HCT116 (cell line): ENCODE results near the gene GLS2. TPM values are rescaled to one million over a fixed set of nuclear protein-coding genes. Genes with fewer than 3 reads are reported as not detected.

ENCODE experiments used
- ATAC-seq: fragments of 200-7000 bp; cut with Tn5 transposase; 2 replicates; pipeline ENCODE4 v1.9.1; 2020; ENCODE audit warnings: mild to moderate bottlenecking, moderate library complexity
- BruUV-seq: library from RNA; stranded (reverse); fragments of 400-500 nt; replicated peaks from 2 replicates; lab custom pipeline; 2021; lab: Mats Ljungman, UMichigan
- CTCF ChIA-PET: fragments of 300-600 bp; sonication (Branson Sonifier 250); formaldehyde crosslinking; loops from one replicate; lab custom pipeline; 2021; ENCODE audit warnings: antibody characterized with exemption; lab: Charles Lee
- POLR2A ChIA-PET: fragments of 300-600, 350-600 bp; sonication (Branson Sonifier 250); formaldehyde crosslinking; loops from one replicate; lab custom pipeline; 2021; ENCODE audit warnings: antibody characterized with exemption; lab: Charles Lee
- RAD21 ChIA-PET, 2 experiments: fragments of 300-600 bp; sonication (Branson Sonifier 250); formaldehyde crosslinking; loops; one replicate each; lab custom pipeline; 2023; ENCODE audit warnings: low total read pairs in 2 of 2; ENCODE audit not compliant: uncharacterized antibody in 2 of 2, unreplicated experiment in 2 of 2, low non-redundant PET in 1 of 2; lab: Charles Lee
- DNase-seq: peaks from one replicate; pipeline ENCODE4 v3.0.0-alpha.2; 2010; ENCODE audit warnings: low read depth, low spot score
- H2AFZ ChIP-seq: fragments of 200-600 bp; shearing (Covaris generic), sonication (generic); 2 replicates; pipeline ENCODE4 v1.6.1; 2017; ENCODE audit warnings: low read depth, mixed run types, mixed read lengths, antibody characterized with exemption, low read length; ENCODE audit not compliant: poor library complexity, severe bottlenecking
- H3K27ac ChIP-seq: 2 replicates; pipeline ENCODE4 v1.5.1; 2012; ENCODE audit warnings: low read depth, low read length
- H3K27me3 ChIP-seq: fragments of 200-600 bp; sonication (generic); 2 replicates; pipeline ENCODE4 v1.6.1; 2016; ENCODE audit warnings: mixed run types, low read length, mixed read lengths; ENCODE audit not compliant: insufficient read depth
- H3K36me3 ChIP-seq, 2 experiments: fragments of 200-500 bp in 1 of 2; fragments of 200-600 bp in 1 of 2; sonication (Bioruptor generic) in 1 of 2; sonication (generic) in 1 of 2; 2 replicates each; pipeline versions ENCODE4 v1.5.1 to v1.6.1; 2014 to 2016; ENCODE audit warnings: low read length in 2 of 2, inconsistent platforms in 1 of 2, mixed read lengths in 1 of 2, mixed run types in 1 of 2; ENCODE audit not compliant: insufficient read depth in 2 of 2, control insufficient read depth in 1 of 2
- H3K4me1 ChIP-seq, 2 experiments: fragments of 200-600 bp in 1 of 2; sonication (generic) in 1 of 2; 2 replicates each; pipeline versions ENCODE4 v1.5.1 to v1.6.1; 2012 to 2017; ENCODE audit warnings: low read length in 2 of 2, inconsistent platforms in 1 of 2, mild to moderate bottlenecking in 1 of 2, mixed read lengths in 1 of 2, mixed run types in 1 of 2, moderate library complexity in 1 of 2; ENCODE audit not compliant: insufficient read depth in 2 of 2, control insufficient read depth in 1 of 2
- H3K4me2 ChIP-seq: fragments of 200-600 bp; sonication (generic); 2 replicates; pipeline ENCODE4 v1.6.1; 2017; ENCODE audit warnings: mixed run types, low read length, mixed read lengths
- H3K4me3 ChIP-seq, 2 experiments: fragments of 200-600 bp in 1 of 2; sonication (generic) in 1 of 2; replicated peaks in 1 of 2; 2 replicates each; pipeline ENCODE4 v1.5.1; 2011 to 2016; ENCODE audit warnings: low read length in 2 of 2, control low read depth in 1 of 2, low read depth in 1 of 2, mild to moderate bottlenecking in 1 of 2, mixed read lengths in 1 of 2, mixed run types in 1 of 2
- H3K79me2 ChIP-seq: fragments of 200-600 bp; sonication (generic); 2 replicates; pipeline ENCODE4 v1.6.1; 2017; ENCODE audit warnings: mild to moderate bottlenecking, mixed run types, low read length, moderate library complexity, mixed read lengths; ENCODE audit not compliant: insufficient read depth
- H3K9ac ChIP-seq: fragments of 200-600 bp; sonication (generic); 2 replicates; pipeline ENCODE4 v1.6.1; 2016; ENCODE audit warnings: low read length, mixed read lengths
- H3K9me2 ChIP-seq: fragments of 200-600 bp; sonication (generic), shearing (Covaris generic); 2 replicates; pipeline ENCODE4 v1.6.1; 2017; ENCODE audit warnings: mixed run types, mild to moderate bottlenecking, moderate library complexity; ENCODE audit not compliant: insufficient read depth
- H3K9me3 ChIP-seq, 2 experiments: fragments of 200-500 bp in 1 of 2; fragments of 200-600 bp in 1 of 2; sonication (Bioruptor generic) in 1 of 2; sonication (generic) in 1 of 2; 2 replicates each; pipeline ENCODE4 v1.6.1; 2014 to 2017; ENCODE audit warnings: low read length in 2 of 2, mixed read lengths in 2 of 2, inconsistent platforms in 1 of 2, low read depth in 1 of 2, mild to moderate bottlenecking in 1 of 2, mixed run types in 1 of 2, moderate library complexity in 1 of 2; ENCODE audit not compliant: control insufficient read depth in 1 of 2, insufficient read depth in 1 of 2
- H4K20me1 ChIP-seq: fragments of 200-600 bp; sonication (generic), shearing (Covaris generic); 2 replicates; pipeline ENCODE4 v1.6.1; 2017; ENCODE audit warnings: mixed run types, mild to moderate bottlenecking, moderate library complexity; ENCODE audit not compliant: insufficient read depth
- ATF3 ChIP-seq: IDR thresholded peaks from 2 replicates; pipeline ENCODE4 v1.6.1; 2012
- ELF1 ChIP-seq: IDR thresholded peaks from 2 replicates; pipeline ENCODE4 v1.6.1; 2012; ENCODE audit warnings: low read depth, borderline replicate concordance
- EZH2 ChIP-seq: fragments of 200-600 bp; sonication (generic); IDR thresholded peaks from 2 replicates; pipeline ENCODE4 v1.6.1; 2017; ENCODE audit warnings: antibody characterized with exemption, mixed run types
- EZH2phosphoT487 ChIP-seq: fragments of 200-600 bp; IDR thresholded peaks from 2 replicates; pipeline ENCODE4 v1.6.1; 2018; ENCODE audit warnings: antibody characterized with exemption, borderline replicate concordance
- RAD21 ChIP-seq: IDR thresholded peaks from 2 replicates; pipeline ENCODE4 v1.6.1; 2012; ENCODE audit warnings: low read depth, mild to moderate bottlenecking
- SIN3A ChIP-seq: IDR thresholded peaks from 2 replicates; pipeline ENCODE4 v1.6.1; 2012; ENCODE audit warnings: low read depth
- SP1 ChIP-seq: IDR thresholded peaks from 2 replicates; pipeline ENCODE4 v1.6.1; 2012; ENCODE audit warnings: low read depth
- SRF ChIP-seq: IDR thresholded peaks from 2 replicates; pipeline ENCODE4 v1.6.1; 2012; ENCODE audit warnings: low read depth
- YY1 ChIP-seq: IDR thresholded peaks from 2 replicates; pipeline ENCODE4 v1.6.1; 2011; ENCODE audit warnings: low read length, low read depth, moderate library complexity, mild to moderate bottlenecking; ENCODE audit not compliant: insufficient replicate concordance; ENCODE audit errors: extremely low read depth
- intact Hi-C: fragments of 100-400 bp; cut with micrococcal nuclease; formaldehyde crosslinking; loops from 2 replicates; pipeline ENCODE4 v1.10.0; 2022
- total RNA-seq: library from RNA; stranded (reverse); gene quantifications from one replicate; pipeline ENCODE4 v1.2.1, GENCODE V29; 2021; ENCODE audit not compliant: unreplicated experiment

The GLS2 gene
- total RNA-seq, 1 experiment from 2014 or later: not detected

- H3K27ac ChIP-seq: peak overlapping the region; percentile 85; the same call in 1 of the 2 replicates
- intact Hi-C loops: no loop called here
- H3K9me3 ChIP-seq: no peaks in the 10 kb centered on the region
- no peaks in the 10 kb centered on the region for H3K9me2 ChIP-seq
- H3K27me3 ChIP-seq: no peaks in the 10 kb centered on the region
- H3K9ac ChIP-seq: peak overlapping the region; percentile 92; the same call in 1 of the 2 replicates
- peak overlapping the region; percentile 17 for H2AFZ ChIP-seq
- RAD21 ChIA-PET: no interaction called here
- no peak for DNase-seq
- no peak for ATAC-seq
- no TSS peak for BruUV-seq
- POLR2A ChIA-PET: no interaction called here
- peak overlapping the region; percentile 81; the same call in 1 of the 2 replicates for H3K4me2 ChIP-seq
- H3K4me1 ChIP-seq: peaks cover 5 to 21% of the 10 kb centered on the region in 2 experiments; a peak in 3 of 4 replicates
- peaks cover 21% of the 10 kb centered on the region for H3K79me2 ChIP-seq
- no peaks in the 10 kb centered on the region for H3K36me3 ChIP-seq
- H4K20me1 ChIP-seq: no peaks in the 10 kb centered on the region
- CTCF ChIA-PET: interaction anchor here (0.6 to 0.9 kb wide), 2 partner anchors 10 to 14 kb away, joined by 3 to 4 read pairs; no protein-coding TSS in a partner anchor
- TF ChIP-seq RAD21: no peak
- TF ChIP-seq SIN3A: no peak
- TF ChIP-seq, all 23 proteins: peak for 0
- H3K4me3 ChIP-seq: no peak overlapping the region
Measured at GRCh38 chr12:56450241-56450640, 37.7 kb downstream of the GLS2 start.

- intact Hi-C loops: no loop called here
- peak overlapping the region; percentile 85 for H3K27ac ChIP-seq
- peak overlapping the region; percentile 81 for H3K4me2 ChIP-seq
- peak overlapping the region; percentile 74 to 80 for H3K4me3 ChIP-seq
- peak overlapping the region; percentile 58 for H2AFZ ChIP-seq
- POLR2A ChIA-PET: interaction anchor here (1.0 to 1.3 kb wide), 3 partner anchors 11 to 90 kb away, joined by 3 to 6 read pairs (median 4); partner anchors contain the start of gene STAT2
- no peaks in the 10 kb centered on the region for H3K9me2 ChIP-seq
- H3K36me3 ChIP-seq: no peaks in the 10 kb centered on the region
- BruUV-seq: TSS peak; percentile 99
- peaks cover 5 to 21% of the 10 kb centered on the region in 2 experiments; a peak in 3 of 4 replicates for H3K4me1 ChIP-seq
- H3K9ac ChIP-seq: peak overlapping the region; percentile 92
- H3K27me3 ChIP-seq: no peaks in the 10 kb centered on the region
- TF ChIP-seq ATF3 (no peak), SRF (no peak), YY1 (no peak), SIN3A (no peak), SP1 (no peak), EZH2 (no peak), ELF1 (no peak), EZH2phosphoT487 (no peak)
- CTCF ChIA-PET: interaction anchor here (0.8 to 1.8 kb wide), 3 partner anchors 10 to 15 kb away, joined by 3 to 6 read pairs (median 4); no protein-coding TSS in a partner anchor
- no peaks in the 10 kb centered on the region for H3K9me3 ChIP-seq
- RAD21 ChIA-PET: no interaction called here
- no peak for DNase-seq
- peaks cover 25% of the 10 kb centered on the region for H3K79me2 ChIP-seq
- H4K20me1 ChIP-seq: no peaks in the 10 kb centered on the region
- ATAC-seq: no peak
Measured at GRCh38 chr12:56449622-56449984, 38.4 kb downstream of the GLS2 start.
